ENCODE results near the gene RIMBP2.

RIMBP2 gene

GRCh38 chr12:130354407-130354806, 361.7 kb downstream of the RIMBP2 start:
- no peak for DNase-seq

DNA sequence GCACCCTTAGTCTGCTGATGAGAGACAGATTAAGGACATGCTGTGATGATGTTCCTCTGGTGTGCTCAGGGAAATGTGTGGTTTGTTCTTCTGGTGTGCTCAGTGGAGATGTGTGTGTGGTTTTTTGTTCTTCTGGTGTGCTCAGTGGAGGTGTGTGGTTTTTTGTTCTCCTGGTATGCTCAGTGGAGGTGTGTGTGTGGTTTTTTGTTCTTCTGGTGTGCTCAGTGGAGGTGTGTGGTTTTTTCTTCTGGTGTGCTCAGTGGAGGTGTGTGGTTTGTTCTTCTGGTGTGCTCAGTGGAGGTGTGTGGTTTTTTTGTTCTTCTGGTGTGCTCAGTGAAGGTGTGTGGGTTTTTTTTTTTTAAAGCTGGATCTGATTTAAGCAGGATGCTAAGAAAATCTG, 363.0 kb downstream of the RIMBP2 start:
- DNase-seq: no peak

DNA sequence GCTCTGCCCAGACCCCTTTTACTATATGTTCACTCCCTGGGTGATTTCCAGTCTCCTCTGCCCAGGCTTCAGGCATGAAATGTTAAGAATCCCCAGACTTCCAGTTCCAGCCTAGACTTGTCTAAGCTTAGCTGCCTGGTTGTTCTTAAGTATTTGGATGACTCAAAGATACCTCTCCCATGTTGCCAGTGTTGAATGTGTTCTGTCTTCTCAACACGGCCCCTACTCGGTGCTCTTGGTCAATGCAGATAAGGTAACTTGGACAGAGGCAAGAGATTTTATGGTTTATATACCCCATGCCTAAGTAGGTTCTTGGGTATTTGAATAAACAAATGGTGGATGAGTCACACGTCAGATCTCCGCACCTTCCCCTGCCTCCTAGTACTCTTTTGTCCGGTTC, 364.8 kb downstream of the RIMBP2 start:
- no peak for DNase-seq

- no peak for DNase-seq
Measured at GRCh38 chr12:130350715-130351114, 365.4 kb downstream of the RIMBP2 start.

DNA sequence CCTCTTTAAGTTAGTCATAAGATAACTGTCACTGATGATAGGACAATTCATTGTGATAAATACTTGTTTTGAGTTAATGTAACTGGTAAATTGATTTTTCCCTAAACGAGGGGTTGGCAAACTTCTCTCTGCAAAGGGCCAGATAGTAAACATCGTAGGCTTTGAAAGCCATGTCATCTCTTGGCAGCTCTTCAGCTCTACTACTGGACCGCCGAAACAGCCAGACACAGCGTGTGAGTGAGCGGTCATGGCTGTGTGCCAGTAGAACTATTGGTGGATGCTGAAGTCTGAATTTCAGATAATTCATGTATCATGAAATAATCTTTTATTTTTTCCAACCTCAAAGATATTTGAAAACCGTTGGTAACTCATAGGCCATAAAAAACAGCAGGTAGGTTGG, 368.5 kb downstream of the RIMBP2 start:
- DNase-seq: no peak
